GM19025 (cell line): ENCODE measurements around the gene STBD1.
"Not testable (repeated sequence)": the region's sequence is repeated elsewhere in the genome, so short reads cannot be mapped to it uniquely, and the experiment has no call there.

Experiments used
- ATAC-seq: cut with Tn5 transposase; IDR thresholded peaks from one replicate; pipeline ENCODE4 v1.9.1; 2021; ENCODE audit warnings: mild to moderate bottlenecking, low read depth, moderate library complexity; ENCODE audit not compliant: unreplicated experiment

STBD1 gene

GRCh38 chr4:76315267-76315918 lies 8.9 kb downstream of the STBD1 start:
- no peak for ATAC-seq

GRCh38 chr4:76316131-76316530 lies 9.6 kb downstream of the STBD1 start:
- no peak for ATAC-seq

GRCh38 chr4:76322236-76322635 lies 15.7 kb downstream of the STBD1 start:
- ATAC-seq, result no peak

GRCh38 chr4:76325072-76325471 lies 18.5 kb downstream of the STBD1 start:
- ATAC-seq, result no peak

- no peak for ATAC-seq
Measured at GRCh38 chr4:76326515-76326914, 20.0 kb downstream of the STBD1 start.

GRCh38 chr4:76334885-76335284 lies 28.4 kb downstream of the STBD1 start:
- no peak for ATAC-seq

- no peak for ATAC-seq
Measured at GRCh38 chr4:76339364-76339763, 32.8 kb downstream of the STBD1 start.

GRCh38 chr4:76341063-76341462 lies 34.5 kb downstream of the STBD1 start:
- ATAC-seq, result no peak

GRCh38 chr4:76342191-76342590 lies 35.7 kb downstream of the STBD1 start:
- no peak for ATAC-seq

GRCh38 chr4:76342803-76343202 lies 36.3 kb downstream of the STBD1 start:
- ATAC-seq, result no peak

- no peak for ATAC-seq
Measured at GRCh38 chr4:76354517-76355473, 48.3 kb downstream of the STBD1 start.

GRCh38 chr4:76357981-76358380 lies 51.4 kb downstream of the STBD1 start:
- ATAC-seq, result no peak

- not testable (repeated sequence) for ATAC-seq
Measured at GRCh38 chr4:76359881-76360466, 53.4 kb downstream of the STBD1 start.
